ENCODE measurements around the gene DLEC1.

The DLEC1 gene

DNA sequence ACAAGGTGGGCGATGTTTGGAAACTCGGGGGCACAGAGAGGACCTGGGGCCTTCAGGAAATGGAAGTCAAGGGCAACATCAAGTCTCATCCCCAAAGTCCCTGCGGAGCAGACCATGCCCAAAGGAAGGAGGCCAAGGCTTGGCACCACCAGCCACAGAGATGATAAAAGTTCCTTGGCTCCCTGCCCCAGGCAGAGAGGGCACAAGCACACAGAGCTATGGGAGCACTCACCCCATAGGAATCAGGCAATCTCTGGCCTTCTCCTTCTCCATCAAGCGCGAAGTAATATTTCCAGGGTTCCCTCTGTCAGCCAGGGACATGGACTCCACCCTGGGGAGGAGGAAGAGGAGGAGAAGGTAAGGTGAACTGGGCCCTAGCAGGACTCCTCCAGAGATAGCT lies 90.0 kb downstream of the DLEC1 start:
- TF ChIP-seq CSDC2 (CRISPR knock-in tag; IDR thresholded peaks at IDR 0.05) = no peak
- TF ChIP-seq RARB (CRISPR knock-in tag; IDR thresholded peaks at IDR 0.05) = no peak
- TF ChIP-seq, protein P1, sequence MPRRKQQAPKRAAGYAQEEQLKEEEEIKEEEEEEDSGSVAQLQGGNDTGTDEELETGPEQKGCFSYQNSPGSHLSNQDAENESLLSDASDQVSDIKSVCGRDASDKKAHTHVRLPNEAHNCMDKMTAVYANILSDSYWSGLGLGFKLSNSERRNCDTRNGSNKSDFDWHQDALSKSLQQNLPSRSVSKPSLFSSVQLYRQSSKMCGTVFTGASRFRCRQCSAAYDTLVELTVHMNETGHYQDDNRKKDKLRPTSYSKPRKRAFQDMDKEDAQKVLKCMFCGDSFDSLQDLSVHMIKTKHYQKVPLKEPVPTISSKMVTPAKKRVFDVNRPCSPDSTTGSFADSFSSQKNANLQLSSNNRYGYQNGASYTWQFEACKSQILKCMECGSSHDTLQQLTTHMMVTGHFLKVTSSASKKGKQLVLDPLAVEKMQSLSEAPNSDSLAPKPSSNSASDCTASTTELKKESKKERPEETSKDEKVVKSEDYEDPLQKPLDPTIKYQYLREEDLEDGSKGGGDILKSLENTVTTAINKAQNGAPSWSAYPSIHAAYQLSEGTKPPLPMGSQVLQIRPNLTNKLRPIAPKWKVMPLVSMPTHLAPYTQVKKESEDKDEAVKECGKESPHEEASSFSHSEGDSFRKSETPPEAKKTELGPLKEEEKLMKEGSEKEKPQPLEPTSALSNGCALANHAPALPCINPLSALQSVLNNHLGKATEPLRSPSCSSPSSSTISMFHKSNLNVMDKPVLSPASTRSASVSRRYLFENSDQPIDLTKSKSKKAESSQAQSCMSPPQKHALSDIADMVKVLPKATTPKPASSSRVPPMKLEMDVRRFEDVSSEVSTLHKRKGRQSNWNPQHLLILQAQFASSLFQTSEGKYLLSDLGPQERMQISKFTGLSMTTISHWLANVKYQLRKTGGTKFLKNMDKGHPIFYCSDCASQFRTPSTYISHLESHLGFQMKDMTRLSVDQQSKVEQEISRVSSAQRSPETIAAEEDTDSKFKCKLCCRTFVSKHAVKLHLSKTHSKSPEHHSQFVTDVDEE (CRISPR knock-in tag; IDR thresholded peaks at IDR 0.05) = no peak
- TF ChIP-seq GLIS3 (CRISPR knock-in tag; IDR thresholded peaks at IDR 0.05) = no peak
- TF ChIP-seq, protein P2, sequence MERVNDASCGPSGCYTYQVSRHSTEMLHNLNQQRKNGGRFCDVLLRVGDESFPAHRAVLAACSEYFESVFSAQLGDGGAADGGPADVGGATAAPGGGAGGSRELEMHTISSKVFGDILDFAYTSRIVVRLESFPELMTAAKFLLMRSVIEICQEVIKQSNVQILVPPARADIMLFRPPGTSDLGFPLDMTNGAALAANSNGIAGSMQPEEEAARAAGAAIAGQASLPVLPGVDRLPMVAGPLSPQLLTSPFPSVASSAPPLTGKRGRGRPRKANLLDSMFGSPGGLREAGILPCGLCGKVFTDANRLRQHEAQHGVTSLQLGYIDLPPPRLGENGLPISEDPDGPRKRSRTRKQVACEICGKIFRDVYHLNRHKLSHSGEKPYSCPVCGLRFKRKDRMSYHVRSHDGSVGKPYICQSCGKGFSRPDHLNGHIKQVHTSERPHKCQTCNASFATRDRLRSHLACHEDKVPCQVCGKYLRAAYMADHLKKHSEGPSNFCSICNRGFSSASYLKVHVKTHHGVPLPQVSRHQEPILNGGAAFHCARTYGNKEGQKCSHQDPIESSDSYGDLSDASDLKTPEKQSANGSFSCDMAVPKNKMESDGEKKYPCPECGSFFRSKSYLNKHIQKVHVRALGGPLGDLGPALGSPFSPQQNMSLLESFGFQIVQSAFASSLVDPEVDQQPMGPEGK (CRISPR knock-in tag; IDR thresholded peaks at IDR 0.05; ENCODE audit: borderline replicate concordance) = no peak
- no peak for TF ChIP-seq BACH2 (CRISPR knock-in tag; IDR thresholded peaks at IDR 0.05; ENCODE audit: borderline replicate concordance)
- no peak for TF ChIP-seq ZNF70 (CRISPR knock-in tag; IDR thresholded peaks at IDR 0.05)
- no peak for TF ChIP-seq ZC3H10 (CRISPR knock-in tag; IDR thresholded peaks at IDR 0.05)
- TF ChIP-seq, protein P3, sequence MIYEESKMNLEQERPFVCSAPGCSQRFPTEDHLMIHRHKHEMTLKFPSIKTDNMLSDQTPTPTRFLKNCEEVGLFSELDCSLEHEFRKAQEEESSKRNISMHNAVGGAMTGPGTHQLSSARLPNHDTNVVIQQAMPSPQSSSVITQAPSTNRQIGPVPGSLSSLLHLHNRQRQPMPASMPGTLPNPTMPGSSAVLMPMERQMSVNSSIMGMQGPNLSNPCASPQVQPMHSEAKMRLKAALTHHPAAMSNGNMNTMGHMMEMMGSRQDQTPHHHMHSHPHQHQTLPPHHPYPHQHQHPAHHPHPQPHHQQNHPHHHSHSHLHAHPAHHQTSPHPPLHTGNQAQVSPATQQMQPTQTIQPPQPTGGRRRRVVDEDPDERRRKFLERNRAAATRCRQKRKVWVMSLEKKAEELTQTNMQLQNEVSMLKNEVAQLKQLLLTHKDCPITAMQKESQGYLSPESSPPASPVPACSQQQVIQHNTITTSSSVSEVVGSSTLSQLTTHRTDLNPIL (CRISPR knock-in tag; IDR thresholded peaks at IDR 0.05; ENCODE audit: low read depth) = no peak
- no peak for TF ChIP-seq ISL1 (CRISPR knock-in tag; IDR thresholded peaks at IDR 0.05)
- TF ChIP-seq TOX (CRISPR knock-in tag; IDR thresholded peaks at IDR 0.05; ENCODE audit: borderline replicate concordance) = no peak
- no peak for TF ChIP-seq PPARA (CRISPR knock-in tag; IDR thresholded peaks at IDR 0.05; ENCODE audit: borderline replicate concordance)
- no peak for TF ChIP-seq ARNTL (CRISPR knock-in tag; IDR thresholded peaks at IDR 0.05; ENCODE audit: borderline replicate concordance, low read depth)
- no peak for TF ChIP-seq ZNF565 (CRISPR knock-in tag; conservative IDR thresholded peaks at IDR 0.05; ENCODE audit: low read depth)
- no peak for TF ChIP-seq OSR1 (CRISPR knock-in tag; IDR thresholded peaks at IDR 0.05)
- TF ChIP-seq ZFP3 (CRISPR knock-in tag; IDR thresholded peaks at IDR 0.05) = no peak
- ATAC-seq = no peak

DNA sequence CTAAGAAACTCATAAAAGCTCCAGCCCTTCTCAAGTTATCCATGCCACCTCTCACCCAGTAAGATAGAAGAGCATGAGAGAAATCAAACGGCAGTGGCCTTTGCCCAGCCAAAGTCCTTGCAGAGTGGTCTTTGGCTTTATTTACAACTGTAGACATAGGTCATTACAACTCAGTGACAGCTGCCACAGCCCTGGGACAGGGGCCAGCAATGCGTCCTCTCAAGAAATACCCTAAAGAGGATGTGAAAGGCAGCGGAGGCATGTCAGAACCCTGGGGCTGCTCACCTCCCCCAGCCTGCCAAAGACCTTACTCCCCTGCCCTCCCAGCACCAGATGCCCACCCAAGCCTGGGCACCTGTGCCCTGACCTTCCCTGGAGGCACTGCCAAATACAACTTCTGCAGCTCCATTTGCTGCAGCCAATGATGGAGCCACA lies 91.6 kb downstream of the DLEC1 start:
- no peak for TF ChIP-seq ZFP30 (CRISPR knock-in tag; IDR thresholded peaks at IDR 0.05)
- TF ChIP-seq ZNF8 (CRISPR knock-in tag; IDR thresholded peaks at IDR 0.05) = no peak
- TF ChIP-seq TOX (CRISPR knock-in tag; IDR thresholded peaks at IDR 0.05; ENCODE audit: borderline replicate concordance) = no peak
- no peak for TF ChIP-seq BACH2 (CRISPR knock-in tag; IDR thresholded peaks at IDR 0.05; ENCODE audit: borderline replicate concordance)
- TF ChIP-seq, protein P2 (CRISPR knock-in tag; IDR thresholded peaks at IDR 0.05; ENCODE audit: borderline replicate concordance) = no peak
- no peak for TF ChIP-seq ARNTL (CRISPR knock-in tag; IDR thresholded peaks at IDR 0.05; ENCODE audit: borderline replicate concordance, low read depth)
- no peak for TF ChIP-seq ZNF565 (CRISPR knock-in tag; conservative IDR thresholded peaks at IDR 0.05; ENCODE audit: low read depth)
- TF ChIP-seq, protein P1 (CRISPR knock-in tag; IDR thresholded peaks at IDR 0.05) = no peak
- no peak for TF ChIP-seq ZFP3 (CRISPR knock-in tag; IDR thresholded peaks at IDR 0.05)
- no peak for TF ChIP-seq GLIS3 (CRISPR knock-in tag; IDR thresholded peaks at IDR 0.05)
- no peak for TF ChIP-seq OSR1 (CRISPR knock-in tag; IDR thresholded peaks at IDR 0.05)
- no peak for TF ChIP-seq RARB (CRISPR knock-in tag; IDR thresholded peaks at IDR 0.05)
- TF ChIP-seq, protein P3 (CRISPR knock-in tag; IDR thresholded peaks at IDR 0.05; ENCODE audit: low read depth) = no peak
- TF ChIP-seq ZC3H10 (CRISPR knock-in tag; IDR thresholded peaks at IDR 0.05) = no peak
- no peak for TF ChIP-seq ISL1 (CRISPR knock-in tag; IDR thresholded peaks at IDR 0.05)
- no peak for TF ChIP-seq ESRRG (CRISPR knock-in tag; IDR thresholded peaks at IDR 0.05)
- ATAC-seq = no peak

Measured in SK-N-SH treated with all-trans-retinoic acid at 6 μM for 48 hours (cell line).